ENCODE results near the gene ARRDC5. TPM values are rescaled to one million over a fixed set of nuclear protein-coding genes. Genes with fewer than 3 reads are reported as not detected.

ARRDC5 gene
- total and polyA plus RNA-seq, 2 of the 8 experiments (the other 6 are each of a cell fraction or from before 2014, with no cell fraction given), result not detected

GRCh38 chr19:4933528-4933927 is 30.8 kb upstream of the ARRDC5 start:
- no peak overlapping the region for H2BK5ac ChIP-seq (ENCODE audit: low read depth, low read length)
- no peaks in the 10 kb centered on the region for H3K9me3 ChIP-seq (ENCODE audit: insufficient read depth in 2 of 2, low read depth in 1 of 2, low read length in 1 of 2)
- H2AFZ ChIP-seq (ENCODE audit: low read length), result no peak overlapping the region
- no peak overlapping the region for H3K9ac ChIP-seq (replicated peaks in 1 of 4; ENCODE audit: extremely low read depth in 1 of 4, low read depth in 3 of 4, low read length in 3 of 4)
- DNase-seq (ENCODE audit: low read depth in 1 of 2, low spot score in 2 of 2) (no peak), FAIRE-seq (no peak)
- 84% methylated on average over 7 of the region's 7 CpGs; no CpG with 5 or more reads in 1 of the 2 experiments for WGBS, 2 experiments (ENCODE audit: extremely low coverage in 1 of 2, insufficient coverage in 1 of 2, insufficient read length in 1 of 2, insufficient replicate concordance in 2 of 2, low coverage in 1 of 2, low lambda C conversion rate in 2 of 2, missing lambda C conversion rate in 1 of 2)
- no peak overlapping the region for H2BK15ac ChIP-seq (ENCODE audit: low read length)
- POLR2A ChIA-PET (ENCODE audit: partially characterized antibody), result no interaction called here
- no peak overlapping the region for H3K4me3 ChIP-seq (ENCODE audit: extremely low read depth in 1 of 4, insufficient read depth in 2 of 4, low read depth in 3 of 4, low read length in 4 of 4)
- no peak overlapping the region for H3K4me2 ChIP-seq (ENCODE audit: insufficient read depth in 1 of 2, low read depth in 2 of 2, low read length in 2 of 2)
- no peak overlapping the region for H2BK12ac ChIP-seq (ENCODE audit: low read depth, low read length)
- no peaks in the 10 kb centered on the region for H3K23me2 ChIP-seq (ENCODE audit: low read depth, low read length)
- CTCF ChIA-PET (ENCODE audit: partially characterized antibody), result interaction anchor here (3.7 to 7.9 kb wide), 2 partner anchors 6 to 97 kb away, joined by 13 to 51 read pairs; no protein-coding TSS in a partner anchor
- H3K36me3 ChIP-seq (ENCODE audit: control insufficient read depth in 2 of 4, insufficient read depth in 4 of 4, low read length in 3 of 4), result peaks cover 4 to 43% (median 28%) of the 10 kb centered on the region in 4 experiments; a peak in 6 of 8 replicates
- H2BK120ac ChIP-seq (replicated peaks; ENCODE audit: low read depth, low read length), result no peak overlapping the region
- no peak overlapping the region for H3K23ac ChIP-seq (ENCODE audit: insufficient read length)
- H4K20me1 ChIP-seq (replicated peaks in 1 of 2; ENCODE audit: control insufficient read depth in 1 of 2, insufficient read depth in 2 of 2, low read length in 2 of 2), result peaks cover 5 to 12% of the 10 kb centered on the region in 2 experiments
- H3K56ac ChIP-seq (replicated peaks; ENCODE audit: insufficient read length, low read depth, low read length), result no peak overlapping the region
- no peak overlapping the region for H3K14ac ChIP-seq (ENCODE audit: insufficient read length)
- H3K79me1 ChIP-seq (ENCODE audit: low read depth, low read length), result peaks cover 4% of the 10 kb centered on the region
- H4K91ac ChIP-seq (replicated peaks; ENCODE audit: insufficient read length, low read length), result no peak overlapping the region
- H3K27ac ChIP-seq (ENCODE audit: low read depth, low read length), result no peak overlapping the region
- no peaks in the 10 kb centered on the region for H3K27me3 ChIP-seq (replicated peaks in 1 of 4; ENCODE audit: control insufficient read depth in 3 of 4, extremely low read depth in 1 of 4, insufficient read depth in 3 of 4, low read length in 3 of 4)
- peaks cover 0 to under 1% (median 0%) of the 10 kb centered on the region in 4 experiments; a peak in 2 of 7 replicates for H3K4me1 ChIP-seq (replicated peaks in 1 of 4; ENCODE audit: control insufficient read depth in 3 of 4, insufficient read depth in 4 of 4, low read length in 3 of 4)
- no peak overlapping the region for H2BK20ac ChIP-seq (ENCODE audit: low read length)
- H3K4ac ChIP-seq (replicated peaks; ENCODE audit: insufficient read length, low read depth, low read length), result no peak overlapping the region
- no peak overlapping the region for H4K8ac ChIP-seq (ENCODE audit: extremely low read depth, insufficient read depth, low read length)
- no peak overlapping the region for H4K5ac ChIP-seq (ENCODE audit: insufficient read length, low read depth, low read length)
- H3K18ac ChIP-seq (ENCODE audit: extremely low read depth, low read length), result no peak overlapping the region
- H3K79me2 ChIP-seq (ENCODE audit: control insufficient read depth in 1 of 2, insufficient read depth in 2 of 2, low read length in 2 of 2), result peaks cover 0 to 2% of the 10 kb centered on the region in 2 experiments; a peak in 1 of 4 replicates
- no peak overlapping the region for H2AK5ac ChIP-seq (ENCODE audit: low read depth, low read length)
- TF ChIP-seq CBX5 (IDR thresholded peaks at IDR 0.05; ENCODE audit: low read depth, low read length) (no peak), MAFK (IDR thresholded peaks at IDR 0.05; ENCODE audit: low read depth, low read length) (no peak)

Measured in H1 (cell line).